Measurements from ENCODE around the gene MAP1S.

GRCh38 chr19:17754634-17755442 lies 35.6 kb downstream of the MAP1S start:
- TF ChIP-seq CTCF (IDR thresholded peaks at IDR 0.05) = no peak
- TF ChIP-seq POLR2A (IDR thresholded peaks at IDR 0.05) = no peak

Measured in transverse colon (tissue), 3 donors.